OCI-LY1 (cell line): ENCODE data around the gene KCNA3.

Experiments
- H2AFZ ChIP-seq: fragments of 200-600 bp; sonication (generic), shearing (Covaris generic); 2 replicates; pipeline ENCODE4 v1.6.0; 2014; ENCODE audit warnings: antibody characterized with exemption, mild to moderate bottlenecking, low read length
- H3F3A ChIP-seq: fragments of 200-600 bp; sonication (generic), shearing (Covaris generic); 2 replicates; pipeline ENCODE4 v1.6.0; 2014; ENCODE audit warnings: mild to moderate bottlenecking, antibody characterized with exemption, low read length, moderate library complexity; ENCODE audit not compliant: insufficient read depth
- H3K27ac ChIP-seq: fragments of 200-600 bp; sonication (generic); 2 replicates; pipeline ENCODE4 v1.5.1; 2014; ENCODE audit warnings: low read length, mixed run types, mild to moderate bottlenecking, low read depth; ENCODE audit not compliant: poor library complexity, severe bottlenecking
- H3K27me3 ChIP-seq: fragments of 200-600 bp; sonication (generic); 2 replicates; pipeline ENCODE4 v1.6.0; 2014; ENCODE audit warnings: antibody characterized with exemption, mild to moderate bottlenecking, low read length, moderate library complexity; ENCODE audit not compliant: insufficient read depth
- H3K36me3 ChIP-seq: fragments of 200-600 bp; sonication (generic); 2 replicates; pipeline ENCODE4 v1.6.1; 2014; ENCODE audit warnings: mild to moderate bottlenecking, antibody characterized with exemption, low read length, moderate library complexity, mixed read lengths; ENCODE audit not compliant: insufficient read depth
- H3K4me1 ChIP-seq: fragments of 200-600 bp; sonication (generic); 2 replicates; pipeline ENCODE4 v1.5.1; 2014; ENCODE audit warnings: mild to moderate bottlenecking, low read length, moderate library complexity; ENCODE audit not compliant: insufficient read depth, severe bottlenecking
- H3K4me2 ChIP-seq: fragments of 200-600 bp; sonication (generic), shearing (Covaris generic); 2 replicates; pipeline ENCODE4 v1.6.1; 2014; ENCODE audit warnings: low read length
- H3K4me3 ChIP-seq: fragments of 200-600 bp; sonication (generic); 2 replicates; pipeline ENCODE4 v1.5.1; 2014; ENCODE audit warnings: low read length, low read depth, mild to moderate bottlenecking, mixed read lengths; ENCODE audit not compliant: poor library complexity, severe bottlenecking
- H3K79me2 ChIP-seq: fragments of 200-600 bp; shearing (Covaris generic); 2 replicates; pipeline ENCODE4 v1.6.1; 2016; ENCODE audit warnings: mixed run types, low read length, mixed read lengths; ENCODE audit not compliant: insufficient read depth
- H3K9ac ChIP-seq: fragments of 200-600 bp; sonication (generic), shearing (Covaris generic); 2 replicates; pipeline ENCODE4 v1.6.1; 2014; ENCODE audit warnings: mild to moderate bottlenecking, low read length, mixed read lengths
- H3K9me2 ChIP-seq: fragments of 200-600 bp; sonication (generic), shearing (Covaris generic); 2 replicates; pipeline ENCODE4 v1.6.1; 2014; ENCODE audit warnings: low read depth, mild to moderate bottlenecking, low read length, mixed read lengths
- H3K9me3 ChIP-seq: fragments of 200-600 bp; shearing (Covaris generic); 2 replicates; pipeline ENCODE4 v1.6.1; 2014; ENCODE audit warnings: low read length, mixed read lengths
- H4K20me1 ChIP-seq: fragments of 200-600 bp; sonication (generic), shearing (Covaris generic); 2 replicates; pipeline ENCODE4 v1.6.0; 2016; ENCODE audit warnings: mild to moderate bottlenecking, low read length; ENCODE audit not compliant: insufficient read depth
- EZH2 ChIP-seq: fragments of 200-600 bp; sonication (generic), shearing (Covaris generic); IDR thresholded peaks from 2 replicates; pipeline ENCODE4 v1.8.0; 2017; ENCODE audit warnings: borderline replicate concordance, mixed run types, mild to moderate bottlenecking, antibody characterized with exemption, low read length, moderate library complexity, mixed read lengths
- TF ChIP-seq, protein P1 (sequence below): fragments of 200-600 bp; sonication (generic), shearing (Covaris generic); IDR thresholded peaks from 2 replicates; pipeline ENCODE4 v1.5.1; 2017; ENCODE audit warnings: mild to moderate bottlenecking, antibody characterized with exemption, low read length, moderate library complexity, mixed read lengths

The KCNA3 gene

GRCh38 chr1:110718452-110718851 lies 43.7 kb upstream of the KCNA3 start:
- no peaks in the 10 kb centered on the region for H3K79me2 ChIP-seq
- H3K9ac ChIP-seq = no peak overlapping the region
- H2AFZ ChIP-seq = no peak overlapping the region
- no peaks in the 10 kb centered on the region for H3K4me1 ChIP-seq
- no peak overlapping the region for H3K4me2 ChIP-seq
- H3K4me3 ChIP-seq = no peak overlapping the region
- H3K36me3 ChIP-seq = no peaks in the 10 kb centered on the region
- no peaks in the 10 kb centered on the region; the same call in 1 of the 2 replicates for H3K27me3 ChIP-seq
- no peaks in the 10 kb centered on the region for H3F3A ChIP-seq
- TF ChIP-seq, protein P1, sequence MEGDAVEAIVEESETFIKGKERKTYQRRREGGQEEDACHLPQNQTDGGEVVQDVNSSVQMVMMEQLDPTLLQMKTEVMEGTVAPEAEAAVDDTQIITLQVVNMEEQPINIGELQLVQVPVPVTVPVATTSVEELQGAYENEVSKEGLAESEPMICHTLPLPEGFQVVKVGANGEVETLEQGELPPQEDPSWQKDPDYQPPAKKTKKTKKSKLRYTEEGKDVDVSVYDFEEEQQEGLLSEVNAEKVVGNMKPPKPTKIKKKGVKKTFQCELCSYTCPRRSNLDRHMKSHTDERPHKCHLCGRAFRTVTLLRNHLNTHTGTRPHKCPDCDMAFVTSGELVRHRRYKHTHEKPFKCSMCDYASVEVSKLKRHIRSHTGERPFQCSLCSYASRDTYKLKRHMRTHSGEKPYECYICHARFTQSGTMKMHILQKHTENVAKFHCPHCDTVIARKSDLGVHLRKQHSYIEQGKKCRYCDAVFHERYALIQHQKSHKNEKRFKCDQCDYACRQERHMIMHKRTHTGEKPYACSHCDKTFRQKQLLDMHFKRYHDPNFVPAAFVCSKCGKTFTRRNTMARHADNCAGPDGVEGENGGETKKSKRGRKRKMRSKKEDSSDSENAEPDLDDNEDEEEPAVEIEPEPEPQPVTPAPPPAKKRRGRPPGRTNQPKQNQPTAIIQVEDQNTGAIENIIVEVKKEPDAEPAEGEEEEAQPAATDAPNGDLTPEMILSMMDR = no peak
- no peak for TF ChIP-seq EZH2
- no peaks in the 10 kb centered on the region for H4K20me1 ChIP-seq
- no peaks in the 10 kb centered on the region for H3K9me3 ChIP-seq
- H3K9me2 ChIP-seq = no peaks in the 10 kb centered on the region
- H3K27ac ChIP-seq = no peak overlapping the region

DNA sequence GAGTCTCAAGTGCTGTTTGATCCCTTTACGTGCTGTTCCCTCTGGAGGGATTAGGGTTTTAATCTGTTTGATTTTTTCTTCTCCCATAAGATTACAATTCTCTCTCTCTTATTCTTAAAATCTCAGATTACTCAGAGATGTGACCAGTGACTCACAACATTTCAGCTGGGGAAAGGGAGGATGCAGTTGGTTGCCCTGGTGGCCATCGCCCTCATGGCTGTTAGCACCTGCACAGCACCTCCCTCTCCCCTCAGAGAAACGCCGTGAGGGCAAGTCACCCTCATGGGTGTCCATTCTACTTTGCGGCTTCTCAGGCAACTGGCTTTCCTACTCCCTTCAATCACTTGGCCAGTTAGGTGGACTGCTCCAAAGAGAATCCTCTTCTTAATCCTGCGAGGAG lies 42.4 kb upstream of the KCNA3 start:
- Histone ChIP-seq H3K36me3 (no peaks in the 10 kb centered on the region), H3K27ac (no peak overlapping the region), H3K4me3 (no peak overlapping the region), H2AFZ (no peak overlapping the region), H4K20me1 (no peaks in the 10 kb centered on the region), H3K79me2 (no peaks in the 10 kb centered on the region), H3K9me2 (no peaks in the 10 kb centered on the region), H3K9me3 (no peaks in the 10 kb centered on the region), H3K27me3 (no peaks in the 10 kb centered on the region; the same call in 1 of the 2 replicates), H3K9ac (no peak overlapping the region), H3K4me2 (no peak overlapping the region), H3K4me1 (no peaks in the 10 kb centered on the region), H3F3A (no peaks in the 10 kb centered on the region)
- TF ChIP-seq EZH2 = no peak
- TF ChIP-seq, protein P1 = no peak

- H3K9ac ChIP-seq = no peak overlapping the region
- no peaks in the 10 kb centered on the region for H4K20me1 ChIP-seq
- H3F3A ChIP-seq = no peaks in the 10 kb centered on the region
- no peaks in the 10 kb centered on the region for H3K9me3 ChIP-seq
- no peak overlapping the region for H3K4me2 ChIP-seq
- no peaks in the 10 kb centered on the region for H3K4me1 ChIP-seq
- no peaks in the 10 kb centered on the region for H3K9me2 ChIP-seq
- TF ChIP-seq, protein P1 = no peak
- TF ChIP-seq EZH2 = no peak
- H3K27ac ChIP-seq = no peak overlapping the region
- H2AFZ ChIP-seq = no peak overlapping the region
- no peaks in the 10 kb centered on the region; the same call in 1 of the 2 replicates for H3K27me3 ChIP-seq
- no peaks in the 10 kb centered on the region for H3K36me3 ChIP-seq
- H3K79me2 ChIP-seq = no peaks in the 10 kb centered on the region
- no peak overlapping the region for H3K4me3 ChIP-seq
Measured at GRCh38 chr1:110714374-110714995, 39.7 kb upstream of the KCNA3 start.
